Progenitor cell of endocrine pancreas (in vitro differentiated cells): ENCODE data around the gene PGS1. TPM values are rescaled to one million over a fixed set of nuclear protein-coding genes. Genes with fewer than 3 reads are reported as not detected.

Experiments used
- DNase-seq: peaks from one replicate; pipeline ENCODE4 v3.0.0; 2021; ENCODE audit warnings: low spot score; ENCODE audit not compliant: unreplicated experiment
- H3K27ac Mint-ChIP-seq: 2 replicates; pipeline ENCODE4 v1.8.0; 2021; ENCODE audit warnings: mild to moderate bottlenecking, moderate library complexity, mixed read lengths
- H3K27me3 Mint-ChIP-seq: 2 replicates; pipeline ENCODE4 v1.8.0; 2021; ENCODE audit warnings: mixed read lengths
- H3K36me3 Mint-ChIP-seq: 2 replicates; pipeline ENCODE4 v1.8.0; 2022; ENCODE audit warnings: mixed read lengths; ENCODE audit not compliant: insufficient read depth
- H3K4me1 Mint-ChIP-seq: 2 replicates; pipeline ENCODE4 v1.8.0; 2021; ENCODE audit warnings: low read depth, mixed read lengths
- H3K4me3 Mint-ChIP-seq: 2 replicates; pipeline ENCODE4 v1.8.0; 2021; ENCODE audit warnings: low read depth, mild to moderate bottlenecking, moderate library complexity, mixed read lengths
- H3K9me3 Mint-ChIP-seq: 2 replicates; pipeline ENCODE4 v1.8.0; 2021; ENCODE audit warnings: low read depth, mixed read lengths
- CTCF ChIP-seq: fragments of 200-600 bp; sonication (generic); IDR thresholded peaks from one replicate; pipeline ENCODE4 v1.5.0; 2021; ENCODE audit warnings: antibody characterized with exemption, mild to moderate bottlenecking; ENCODE audit not compliant: unreplicated experiment
- total RNA-seq: library from RNA; stranded (reverse); gene quantifications from 2 replicates; pipeline ENCODE4 v1.2.1, GENCODE V29; 2021

Gene PGS1
- total RNA-seq, 1 donor from 2014 or later = 66.1 TPM

- H3K9me3 Mint-ChIP-seq = no peaks in the 10 kb centered on the region
- DNase-seq = no peak
- no peaks in the 10 kb centered on the region for H3K27me3 Mint-ChIP-seq
- peaks cover 18% of the 10 kb centered on the region for H3K4me1 Mint-ChIP-seq
- no peak overlapping the region for H3K27ac Mint-ChIP-seq
- peaks cover 17% of the 10 kb centered on the region for H3K36me3 Mint-ChIP-seq
- no peak for TF ChIP-seq CTCF
- H3K4me3 Mint-ChIP-seq = no peak overlapping the region
Observed at GRCh38 chr17:78422872-78423588, 44.6 kb downstream of the PGS1 start.

- no peak overlapping the region for H3K27ac Mint-ChIP-seq
- H3K36me3 Mint-ChIP-seq = peaks cover 21% of the 10 kb centered on the region
- peaks cover 21% of the 10 kb centered on the region for H3K4me1 Mint-ChIP-seq
- no peak for DNase-seq
- TF ChIP-seq CTCF = no peak
- H3K27me3 Mint-ChIP-seq = no peaks in the 10 kb centered on the region
- no peak overlapping the region for H3K4me3 Mint-ChIP-seq
- H3K9me3 Mint-ChIP-seq = no peaks in the 10 kb centered on the region
Observed at GRCh38 chr17:78423961-78424675, 45.7 kb downstream of the PGS1 start.

- no peaks in the 10 kb centered on the region for H3K9me3 Mint-ChIP-seq
- no peak overlapping the region for H3K4me3 Mint-ChIP-seq
- no peak for DNase-seq
- peaks cover 20% of the 10 kb centered on the region for H3K36me3 Mint-ChIP-seq
- H3K4me1 Mint-ChIP-seq = peaks cover 19% of the 10 kb centered on the region
- TF ChIP-seq CTCF = no peak
- no peaks in the 10 kb centered on the region for H3K27me3 Mint-ChIP-seq
- no peak overlapping the region for H3K27ac Mint-ChIP-seq
Observed at GRCh38 chr17:78425429-78425828, 47.0 kb downstream of the PGS1 start.

- no peak for DNase-seq
- no peak overlapping the region for H3K4me3 Mint-ChIP-seq
- H3K36me3 Mint-ChIP-seq = peaks cover 20% of the 10 kb centered on the region
- H3K27ac Mint-ChIP-seq = no peak overlapping the region
- TF ChIP-seq CTCF = no peak
- no peaks in the 10 kb centered on the region for H3K27me3 Mint-ChIP-seq
- H3K9me3 Mint-ChIP-seq = no peaks in the 10 kb centered on the region
- H3K4me1 Mint-ChIP-seq = peaks cover 11% of the 10 kb centered on the region
Observed at GRCh38 chr17:78426293-78426879, 47.9 kb downstream of the PGS1 start.

- Mint-ChIP-seq H3K27ac (no peak overlapping the region), H3K4me1 (peaks cover 5% of the 10 kb centered on the region), H3K9me3 (no peaks in the 10 kb centered on the region), H3K27me3 (no peaks in the 10 kb centered on the region), H3K4me3 (no peak overlapping the region), H3K36me3 (peaks cover 19% of the 10 kb centered on the region)
- no peak for TF ChIP-seq CTCF
- DNase-seq = no peak
Observed at GRCh38 chr17:78427140-78427539, 48.7 kb downstream of the PGS1 start.
